Muscle of leg (tissue), 11 donors: Measurements from ENCODE around the gene MARK2. TPM values are rescaled to one million over a fixed set of nuclear protein-coding genes. Genes with fewer than 3 reads are reported as not detected.

Experiments used
- DNase-seq: peaks from one replicate; pipeline ENCODE4 v3.0.0; 2013
- H3K27ac ChIP-seq: one replicate; pipeline ENCODE4 v1.5.1; 2013; ENCODE audit warnings: mild to moderate bottlenecking, low read length, control low read depth
- H3K27me3 ChIP-seq: one replicate; pipeline ENCODE4 v1.6.1; 2013; ENCODE audit warnings: low read length; ENCODE audit not compliant: control insufficient read depth, insufficient read depth
- H3K36me3 ChIP-seq: one replicate; pipeline ENCODE4 v1.6.1; 2013; ENCODE audit warnings: low read length; ENCODE audit not compliant: control insufficient read depth, insufficient read depth
- H3K4me1 ChIP-seq: one replicate; pipeline ENCODE4 v1.6.1; 2013; ENCODE audit warnings: low read length; ENCODE audit not compliant: control insufficient read depth, insufficient read depth
- H3K4me3 ChIP-seq: one replicate; pipeline ENCODE4 v1.5.1; 2013; ENCODE audit warnings: low read length, control low read depth
- H3K9me3 ChIP-seq: replicated peaks from 2 replicates; pipeline ENCODE4 v1.6.1; 2013; ENCODE audit warnings: low read depth, low read length; ENCODE audit not compliant: control insufficient read depth
- WGBS: methylation state at CpG from one replicate; pipeline ENCODE4 v1.1.5; 2013; ENCODE audit warnings: missing lambda C conversion rate; ENCODE audit not compliant: insufficient coverage; 5-methylcytosine and 5-hydroxymethylcytosine counted together
- polyA plus RNA-seq, 8 donors: library from polyadenylated mRNA; unstranded; fragments of 120-200 nt; gene quantifications; one replicate each; pipeline versions ENCODE4 v1.2.1 to v1.2.3, GENCODE V29; 2013; ENCODE audit warnings: inconsistent platforms in 1 of 8, low replicate concordance in 1 of 8; ENCODE audit not compliant: insufficient read length in 8 of 8, insufficient read depth in 1 of 8
- total RNA-seq: library from RNA; stranded (reverse); fragments of 120-200 nt; gene quantifications from one replicate; pipeline ENCODE4 v1.2.4, GENCODE V29; 2013

MARK2 gene
- total and polyA plus RNA-seq, 9 donors, result 7.4 to 22.7 (median 18.1) TPM

DNA sequence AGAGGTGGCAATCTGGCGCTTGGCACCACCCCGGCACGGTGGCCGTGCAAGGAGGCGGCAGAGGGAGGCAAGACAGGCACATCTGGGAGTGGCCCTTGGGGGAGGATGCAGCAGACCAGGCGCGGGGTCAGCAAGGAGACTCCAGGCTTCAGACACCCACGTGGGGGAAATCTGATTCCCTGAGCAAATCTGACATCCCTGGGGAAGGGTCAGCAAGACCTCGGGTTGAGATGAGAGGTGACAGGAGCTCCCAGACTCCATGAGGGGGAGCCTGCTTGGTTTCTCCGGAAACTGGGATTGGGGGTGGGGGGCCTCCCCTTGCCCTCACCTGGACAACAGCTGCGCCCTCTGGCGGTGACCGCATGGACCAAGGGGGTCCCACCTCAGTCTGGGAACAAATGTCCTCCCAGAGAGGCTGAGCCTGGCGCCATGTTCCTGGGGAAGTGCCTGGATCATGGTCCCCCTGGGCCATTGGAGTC lies 82.1 kb downstream of the MARK2 start:
- Histone ChIP-seq H3K4me3 (no peak overlapping the region), H3K27me3 (no peaks in the 10 kb centered on the region), H3K36me3 (no peaks in the 10 kb centered on the region), H3K4me1 (peaks cover 49% of the 10 kb centered on the region), H3K27ac (no peak overlapping the region), H3K9me3 (no peaks in the 10 kb centered on the region)
- DNase-seq, result peak; percentile 58
- WGBS, result 15% methylated on average over 13 of the region's 14 CpGs

DNA sequence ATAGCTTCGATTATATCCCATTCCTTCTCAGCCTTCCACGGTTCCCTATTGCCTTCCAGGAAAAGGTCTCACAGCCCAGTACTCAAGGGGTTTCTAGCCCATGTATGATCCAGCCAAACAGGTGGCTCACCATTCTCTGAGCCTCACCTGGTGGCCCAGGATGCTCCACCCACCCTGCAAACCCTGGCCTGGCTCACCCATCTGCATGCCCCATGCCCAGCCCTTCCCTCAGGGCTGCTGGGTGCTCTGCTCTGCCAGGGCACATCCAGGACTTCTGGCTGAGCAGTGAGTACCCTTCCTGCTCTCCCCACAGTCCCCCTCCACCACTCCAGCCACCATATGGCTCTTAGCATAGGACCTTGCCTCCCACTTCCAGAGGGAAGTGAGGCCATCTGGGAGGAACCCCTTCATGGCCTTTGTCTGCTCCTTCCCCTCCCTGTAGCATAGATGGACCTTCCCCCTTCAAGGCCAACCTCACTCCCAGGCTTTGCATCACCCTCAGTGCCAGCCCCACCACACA lies 83.8 kb downstream of the MARK2 start:
- DNase-seq, result no peak
- H3K4me3 ChIP-seq, result no peak overlapping the region
- H3K36me3 ChIP-seq, result no peaks in the 10 kb centered on the region
- no peak overlapping the region for H3K27ac ChIP-seq
- H3K27me3 ChIP-seq, result no peaks in the 10 kb centered on the region
- H3K9me3 ChIP-seq, result no peaks in the 10 kb centered on the region
- peaks cover 35% of the 10 kb centered on the region for H3K4me1 ChIP-seq
- 53% methylated on average over 2 of the region's 2 CpGs for WGBS

DNA sequence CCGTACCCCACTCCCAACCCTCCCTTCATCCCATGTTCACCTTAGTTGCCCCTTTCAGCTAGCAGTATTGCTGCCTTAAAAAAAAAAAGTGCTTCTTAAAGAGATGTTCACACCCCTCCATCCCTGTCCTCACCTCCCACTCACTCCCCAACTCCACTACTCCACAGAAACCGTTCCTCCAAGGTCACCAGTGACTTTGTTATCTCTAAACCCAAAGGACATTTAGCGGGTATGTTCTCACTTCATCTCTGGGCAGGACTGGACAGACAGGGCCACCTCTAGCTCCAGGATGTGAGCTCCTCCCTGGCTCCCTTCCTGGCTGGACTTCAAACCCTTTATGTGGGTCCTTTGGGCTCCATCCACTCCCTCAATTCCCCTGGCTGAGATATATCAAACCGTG lies 84.4 kb downstream of the MARK2 start:
- Histone ChIP-seq H3K4me1 (peaks cover 29% of the 10 kb centered on the region), H3K27ac (no peak overlapping the region), H3K27me3 (no peaks in the 10 kb centered on the region), H3K9me3 (no peaks in the 10 kb centered on the region), H3K4me3 (no peak overlapping the region), H3K36me3 (no peaks in the 10 kb centered on the region)
- 56% methylated on average over 4 of the region's 4 CpGs for WGBS
- no peak for DNase-seq

DNA sequence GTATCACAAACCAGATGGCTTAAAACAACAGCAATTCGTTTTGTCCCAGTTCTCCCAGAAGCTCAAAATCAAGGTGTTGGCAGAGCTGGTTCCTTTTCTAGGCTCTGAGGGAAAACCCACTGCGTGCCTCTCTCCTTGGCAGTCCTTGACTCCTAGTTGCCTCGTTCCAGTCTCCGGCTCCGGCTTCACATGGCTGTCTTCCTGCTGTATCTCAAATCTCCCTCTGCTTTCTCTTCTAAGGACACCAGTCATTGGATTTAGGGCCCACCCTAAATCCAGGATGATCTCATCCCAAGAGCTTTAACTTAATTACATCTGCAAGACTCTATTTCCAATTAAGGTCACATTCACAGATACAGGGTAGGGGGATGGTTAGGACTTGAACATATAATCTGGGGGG lies 90.7 kb downstream of the MARK2 start:
- DNase-seq, result no peak
- H3K4me3 ChIP-seq, result no peak overlapping the region
- 63% methylated on average over 5 of the region's 5 CpGs for WGBS
- no peak overlapping the region for H3K27ac ChIP-seq
- no peaks in the 10 kb centered on the region for H3K9me3 ChIP-seq
- no peaks in the 10 kb centered on the region for H3K27me3 ChIP-seq
- no peaks in the 10 kb centered on the region for H3K4me1 ChIP-seq
- no peaks in the 10 kb centered on the region for H3K36me3 ChIP-seq

DNA sequence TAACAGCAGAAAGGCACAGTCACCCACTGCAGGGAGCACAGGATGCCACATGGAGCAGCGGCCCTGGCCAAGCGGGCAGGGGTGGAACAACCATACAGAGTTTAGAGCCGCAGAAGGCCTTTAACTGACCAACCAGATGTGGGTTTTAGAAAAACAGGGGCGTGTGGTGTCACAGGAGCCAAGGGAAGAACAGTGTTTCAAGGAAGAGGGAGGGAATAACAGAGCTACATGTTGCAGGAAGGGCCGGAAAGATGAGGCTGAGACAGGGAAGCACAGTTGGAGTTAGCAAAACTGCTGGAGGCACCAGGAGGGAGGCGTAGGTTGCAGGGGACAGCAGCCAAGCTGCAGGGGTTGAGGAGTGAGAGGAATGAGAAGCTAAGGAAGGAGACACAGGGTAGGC lies 92.1 kb downstream of the MARK2 start:
- no peaks in the 10 kb centered on the region for H3K36me3 ChIP-seq
- no peaks in the 10 kb centered on the region for H3K4me1 ChIP-seq
- peak overlapping the region; percentile 14 for H3K27ac ChIP-seq
- DNase-seq, result peak; percentile 83
- H3K4me3 ChIP-seq, result no peak overlapping the region
- no peaks in the 10 kb centered on the region for H3K9me3 ChIP-seq
- no peaks in the 10 kb centered on the region for H3K27me3 ChIP-seq
- WGBS, result 32% methylated on average over 5 of the region's 6 CpGs

DNA sequence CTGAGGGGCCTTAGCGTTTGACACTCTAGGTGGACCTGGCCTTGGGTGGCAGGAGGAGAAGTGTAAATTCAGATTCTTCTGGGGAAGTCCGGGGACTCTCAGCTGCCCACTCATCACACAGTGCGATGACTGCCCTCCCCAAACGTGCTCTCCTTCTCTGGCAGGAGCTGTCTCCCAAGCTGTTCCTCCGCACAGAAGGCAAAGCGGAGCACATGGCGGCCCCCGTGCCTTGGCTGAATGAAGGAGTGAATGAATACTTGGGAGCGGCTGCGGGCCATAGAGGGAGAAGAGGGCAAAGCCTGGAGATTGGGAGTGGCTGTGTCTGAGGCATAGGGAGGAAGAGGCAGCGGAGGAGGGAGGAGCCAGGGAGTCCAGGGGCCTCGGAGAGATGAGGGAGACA lies 93.0 kb downstream of the MARK2 start:
- H3K9me3 ChIP-seq, result no peaks in the 10 kb centered on the region
- no peaks in the 10 kb centered on the region for H3K27me3 ChIP-seq
- H3K4me1 ChIP-seq, result no peaks in the 10 kb centered on the region
- H3K27ac ChIP-seq, result no peak overlapping the region
- no peak for DNase-seq
- H3K4me3 ChIP-seq, result no peak overlapping the region
- WGBS, result 66% methylated on average over 9 of the region's 12 CpGs
- H3K36me3 ChIP-seq, result no peaks in the 10 kb centered on the region

DNA sequence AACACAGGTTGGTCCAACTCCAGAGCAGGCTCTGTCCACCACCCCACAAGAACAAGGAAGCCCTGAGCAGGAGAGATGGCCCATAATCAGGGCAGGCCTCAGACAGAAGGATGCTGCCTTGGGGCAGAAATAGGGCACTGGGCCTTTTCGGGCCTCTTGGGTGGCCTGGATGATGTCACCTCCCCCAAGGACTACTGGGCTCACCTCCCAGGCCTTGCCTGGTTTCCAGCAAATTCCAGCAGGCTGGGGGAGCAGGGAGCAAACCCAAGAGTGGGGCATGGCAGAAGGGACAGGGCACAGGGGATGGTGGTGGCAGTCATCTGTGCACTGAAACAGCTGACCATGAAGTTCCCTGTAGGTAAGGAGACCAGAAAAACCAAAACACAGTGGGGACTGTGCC lies 94.5 kb downstream of the MARK2 start:
- no peak overlapping the region for H3K4me3 ChIP-seq
- no peak for DNase-seq
- no peaks in the 10 kb centered on the region for H3K36me3 ChIP-seq
- WGBS, result no CpG with 5 or more reads among the region's 1 CpG
- H3K27ac ChIP-seq, result no peak overlapping the region
- H3K9me3 ChIP-seq, result no peaks in the 10 kb centered on the region
- H3K27me3 ChIP-seq, result no peaks in the 10 kb centered on the region
- peaks cover 5% of the 10 kb centered on the region for H3K4me1 ChIP-seq

DNA sequence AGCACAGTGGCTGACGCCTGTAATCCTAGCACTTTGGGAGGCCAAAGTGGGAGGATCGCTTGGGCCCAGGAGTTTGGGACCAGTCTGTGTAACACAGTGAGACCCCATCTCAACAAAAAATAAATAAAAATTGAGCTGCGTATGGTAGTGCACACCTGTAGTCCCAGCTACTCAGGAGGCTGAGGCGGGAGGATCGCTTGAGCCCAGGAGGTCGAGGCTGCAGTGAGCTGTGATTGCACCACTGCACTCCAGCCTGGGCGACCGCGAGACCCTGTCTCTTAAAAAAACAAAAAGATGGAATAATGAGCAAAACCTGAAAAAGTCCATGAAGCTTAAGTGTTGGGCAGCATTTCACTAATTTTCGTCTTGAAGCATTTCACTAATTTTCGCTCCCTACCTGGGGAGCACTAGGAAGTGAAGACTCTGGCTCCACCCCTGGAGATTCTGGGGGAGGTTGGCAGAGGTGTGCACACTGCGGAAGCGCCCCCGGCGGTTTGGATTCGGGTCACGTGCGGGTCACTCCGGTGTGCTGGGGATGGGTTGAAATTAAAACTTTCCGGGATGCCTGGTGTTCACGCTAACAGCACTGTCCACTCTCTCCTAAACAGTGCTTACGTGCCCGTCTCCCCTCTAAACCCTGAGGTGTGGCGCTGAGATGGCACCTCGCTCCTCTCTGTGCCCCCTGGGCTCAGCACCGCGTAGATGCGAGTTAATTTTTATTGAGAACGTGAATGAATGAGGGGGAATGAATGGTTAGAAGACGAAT lies 99.0 kb downstream of the MARK2 start:
- Histone ChIP-seq H3K4me1 (peaks cover 15% of the 10 kb centered on the region), H3K4me3 (peak overlapping the region; percentile 84), H3K27me3 (no peaks in the 10 kb centered on the region), H3K36me3 (peaks cover 11% of the 10 kb centered on the region), H3K27ac (peak overlapping the region; percentile 65), H3K9me3 (no peaks in the 10 kb centered on the region)
- WGBS, result 21% methylated on average over 18 of the region's 30 CpGs
- no peak for DNase-seq

DNA sequence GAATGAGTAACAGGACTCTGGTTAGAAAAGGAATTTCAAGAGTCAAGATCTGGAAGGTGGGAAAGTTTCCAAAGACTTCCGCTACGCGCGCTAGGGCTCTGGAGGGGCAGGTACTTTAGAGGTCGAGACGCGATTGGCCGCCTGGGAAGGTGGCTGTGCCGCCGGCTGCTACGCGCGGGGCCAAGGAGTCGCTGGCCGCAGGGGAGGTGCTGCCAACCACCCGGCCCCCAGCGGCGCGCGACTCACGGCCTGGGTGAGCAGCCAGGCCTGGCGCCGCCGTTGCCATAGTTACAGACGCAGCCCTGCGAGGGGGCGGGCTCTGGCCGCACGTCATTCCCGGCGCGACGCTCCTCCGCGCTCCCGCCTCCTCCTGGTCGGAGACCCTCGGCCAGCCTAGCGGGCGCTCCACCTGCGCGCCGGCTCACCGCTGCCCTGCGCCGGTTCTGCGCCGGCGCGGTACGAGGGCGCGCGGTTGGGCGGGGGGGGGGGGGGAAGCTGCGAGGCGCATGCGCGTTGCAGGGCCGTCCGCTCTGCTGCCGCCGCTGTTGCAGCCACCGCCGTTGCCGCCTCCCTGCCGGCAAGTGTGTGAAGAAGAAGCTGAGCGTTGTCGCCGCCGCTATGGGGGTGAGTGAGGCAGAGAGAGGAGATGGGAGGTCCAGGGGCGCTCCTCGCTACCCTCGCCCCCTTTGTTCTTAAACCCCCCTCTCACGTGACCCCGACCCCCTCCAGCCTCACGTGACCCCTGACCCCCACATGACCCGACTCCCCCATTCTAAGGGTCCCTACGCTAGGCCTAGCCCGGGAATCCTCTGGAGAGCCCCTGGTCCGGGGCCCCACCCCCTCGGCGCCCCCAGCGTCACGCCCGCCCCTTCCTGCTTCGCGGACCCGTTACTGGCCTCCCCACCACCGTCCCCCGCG lies 99.8 kb downstream of the MARK2 start, which contains the start of gene NAA40:
TSS of gene NAA40 (plus strand) at position 524 of the 918 bp plus-strand sequence. CDS start at position 619, 95 bp downstream.
- under 1% methylated on average over 61 of the region's 92 CpGs for WGBS
- DNase-seq, result peak; percentile 95
- peaks cover 11% of the 10 kb centered on the region for H3K36me3 ChIP-seq
- H3K27ac ChIP-seq, result peak within 1 kb of the TSS; percentile 72
- H3K27me3 ChIP-seq, result no peaks in the 10 kb centered on the region
- no peaks in the 10 kb centered on the region for H3K9me3 ChIP-seq
- peaks cover 16% of the 10 kb centered on the region for H3K4me1 ChIP-seq
- peak within 1 kb of the TSS; percentile 84 for H3K4me3 ChIP-seq

DNA sequence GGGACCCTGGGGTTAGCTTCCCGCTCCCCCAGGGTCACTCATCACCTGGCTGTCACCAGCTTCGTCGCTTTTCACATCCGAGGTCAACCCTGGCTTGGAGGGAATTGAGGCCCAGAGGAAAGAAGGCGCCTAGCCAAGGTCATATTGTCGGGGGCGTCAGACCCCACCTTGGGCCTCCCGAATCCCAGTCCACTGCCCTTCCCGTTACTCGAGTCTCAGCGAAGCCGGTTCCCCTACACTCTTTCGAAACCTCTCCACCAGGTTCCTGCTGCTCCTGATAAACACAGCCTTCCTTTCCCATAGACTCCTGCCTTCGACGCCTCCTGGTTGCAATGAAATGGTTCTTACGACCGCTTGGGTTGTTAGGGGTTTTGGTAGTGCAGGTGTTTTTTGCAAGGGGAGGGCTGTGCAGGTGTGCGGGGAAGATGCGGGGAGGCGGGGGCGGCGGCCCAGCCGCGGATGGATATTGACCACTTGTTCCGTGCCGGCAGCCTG lies 100.5 kb downstream of the MARK2 start:
- H3K9me3 ChIP-seq, result no peaks in the 10 kb centered on the region
- peaks cover 11% of the 10 kb centered on the region for H3K36me3 ChIP-seq
- peak overlapping the region; percentile 84 for H3K4me3 ChIP-seq
- DNase-seq, result peak; percentile 39
- H3K27ac ChIP-seq, result peak overlapping the region; percentile 72
- H3K4me1 ChIP-seq, result peaks cover 23% of the 10 kb centered on the region
- WGBS, result 0% methylated on average over 12 of the region's 26 CpGs
- H3K27me3 ChIP-seq, result no peaks in the 10 kb centered on the region
